Measurements from ENCODE around the gene UTP11.

The UTP11 gene

DNA sequence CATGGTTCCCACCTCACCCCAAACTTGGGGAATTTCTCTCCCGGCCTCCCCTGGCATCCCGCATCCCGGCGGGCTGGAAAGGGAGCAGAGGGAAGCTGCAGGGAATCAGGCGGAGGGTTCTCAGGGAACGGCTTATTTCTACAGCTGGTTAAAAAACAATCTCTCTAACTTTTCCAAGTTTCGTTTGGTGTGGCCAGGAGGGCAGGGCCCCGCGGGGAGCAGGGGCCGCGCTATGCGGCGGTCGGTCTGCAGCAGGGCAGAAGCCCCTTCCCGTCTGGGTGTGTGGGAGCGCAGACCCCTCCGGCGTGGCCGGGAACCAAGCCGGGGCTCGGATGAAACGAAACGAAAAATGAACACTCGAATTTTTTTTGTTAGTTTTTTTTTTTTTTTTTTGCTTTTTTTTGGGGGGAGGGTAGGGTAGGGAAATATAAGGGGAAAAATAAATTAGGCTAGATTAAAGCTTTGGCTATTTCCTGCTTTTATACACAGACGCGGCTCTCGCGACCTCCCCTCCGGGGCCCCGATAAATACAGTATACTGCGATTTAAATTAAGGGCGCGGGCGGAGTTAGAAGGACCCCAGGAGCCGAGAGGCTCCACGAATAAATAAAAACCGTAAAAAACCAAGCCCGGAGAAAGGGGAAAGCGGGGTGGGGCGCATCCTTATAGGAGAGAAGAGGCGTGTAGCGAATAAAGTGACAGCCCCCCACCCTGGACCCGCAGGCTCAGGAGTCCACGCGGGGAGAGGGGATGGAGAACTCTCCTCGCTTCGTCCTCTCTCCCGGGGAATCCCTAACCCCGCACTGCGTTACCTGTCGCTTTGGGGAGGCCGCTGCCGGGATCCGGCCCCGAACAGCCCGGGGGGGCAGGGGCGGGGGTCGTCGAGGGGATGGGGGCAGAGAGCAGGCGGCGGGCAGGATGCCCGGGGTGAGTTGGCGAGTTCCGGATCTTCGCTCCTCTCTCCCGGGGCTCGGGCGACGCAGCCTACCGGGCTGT lies 32.0 kb downstream of the UTP11 start:
- no peak for DNase-seq (ENCODE audit: low read depth)
- peaks cover 72% of the 10 kb centered on the region for H3K27me3 ChIP-seq (replicated peaks; ENCODE audit: control insufficient read depth, insufficient read depth, low read length)
- no peak overlapping the region for H3K9ac ChIP-seq (ENCODE audit: low read length)

GRCh38 chr1:38045401-38046332 lies 33.1 kb downstream of the UTP11 start:
- no peak overlapping the region for H3K9ac ChIP-seq (ENCODE audit: low read length)
- peak; percentile 13 for DNase-seq (ENCODE audit: low read depth)
- H3K36me3 ChIP-seq (ENCODE audit: control insufficient read depth, insufficient read depth, low read length, severe bottlenecking) = no peaks in the 10 kb centered on the region
- H3K4me3 ChIP-seq (ENCODE audit: low read length) = no peak overlapping the region
- H3K9me3 ChIP-seq (ENCODE audit: control insufficient read depth, low read length) = no peaks in the 10 kb centered on the region
- H3K4me1 ChIP-seq (ENCODE audit: control insufficient read depth, insufficient read depth, low read length) = peaks cover 10% of the 10 kb centered on the region
- H3K27me3 ChIP-seq (replicated peaks; ENCODE audit: control insufficient read depth, insufficient read depth, low read length) = peaks cover 64% of the 10 kb centered on the region

More for the DNA sequence above, 32.0 kb downstream of the UTP11 start:
- Histone ChIP-seq H3K4me3 (ENCODE audit: low read length) (peak overlapping the region; percentile 68), H3K36me3 (ENCODE audit: control insufficient read depth, insufficient read depth, low read length, severe bottlenecking) (no peaks in the 10 kb centered on the region), H3K9me3 (ENCODE audit: control insufficient read depth, low read length) (no peaks in the 10 kb centered on the region), H3K4me1 (ENCODE audit: control insufficient read depth, insufficient read depth, low read length) (peaks cover 7% of the 10 kb centered on the region)

DNA sequence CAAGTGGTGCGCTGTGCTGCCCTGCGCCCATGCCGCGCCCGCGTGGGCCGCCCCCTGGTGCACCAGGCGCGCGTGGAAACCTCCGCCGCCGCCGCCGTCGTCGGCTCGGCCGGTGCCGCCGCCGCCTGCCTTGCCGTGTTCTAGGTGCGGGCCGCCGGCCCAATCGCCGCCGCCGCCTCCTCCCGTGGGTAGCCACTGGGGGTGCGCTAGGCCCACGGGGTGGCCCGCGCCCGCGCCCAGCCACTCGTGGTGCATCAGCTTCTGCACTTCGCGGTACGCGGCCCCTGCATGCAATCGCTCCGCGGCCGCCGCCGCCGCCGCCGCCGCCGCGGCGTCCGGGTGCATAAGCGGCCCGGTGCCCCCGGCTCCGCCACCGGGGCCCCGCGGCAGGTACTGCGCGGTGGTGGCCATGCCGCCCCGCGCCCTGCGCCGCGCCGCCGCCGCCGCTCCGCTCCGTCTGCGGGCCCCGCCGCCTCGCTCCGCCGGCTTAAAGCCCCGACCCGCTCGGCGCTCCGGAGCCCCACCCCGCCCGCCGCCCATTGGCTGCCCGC lies 33.9 kb downstream of the UTP11 start, which contains the start of gene POU3F1:
POU3F1 (minus strand) TSS at position 461 of the 551 bp plus-strand sequence; CDS start at position 411, 50 bp downstream.
- no peak for DNase-seq (ENCODE audit: low read depth)
- Histone ChIP-seq H3K9me3 (ENCODE audit: control insufficient read depth, low read length) (no peaks in the 10 kb centered on the region), H3K27me3 (replicated peaks; ENCODE audit: control insufficient read depth, insufficient read depth, low read length) (peaks cover 60% of the 10 kb centered on the region), H3K4me3 (ENCODE audit: low read length) (peak within 1 kb of the TSS; percentile 73), H3K9ac (ENCODE audit: low read length) (no peak within 1 kb of the TSS), H3K36me3 (ENCODE audit: control insufficient read depth, insufficient read depth, low read length, severe bottlenecking) (no peaks in the 10 kb centered on the region), H3K4me1 (ENCODE audit: control insufficient read depth, insufficient read depth, low read length) (peaks cover 10% of the 10 kb centered on the region)

- Histone ChIP-seq H3K9ac (ENCODE audit: low read length) (no peak overlapping the region), H3K4me1 (ENCODE audit: control insufficient read depth, insufficient read depth, low read length) (peaks cover 10% of the 10 kb centered on the region), H3K27me3 (replicated peaks; ENCODE audit: control insufficient read depth, insufficient read depth, low read length) (peaks cover 58% of the 10 kb centered on the region), H3K36me3 (ENCODE audit: control insufficient read depth, insufficient read depth, low read length, severe bottlenecking) (no peaks in the 10 kb centered on the region), H3K4me3 (ENCODE audit: low read length) (peak overlapping the region; percentile 73), H3K9me3 (ENCODE audit: control insufficient read depth, low read length) (no peaks in the 10 kb centered on the region)
- DNase-seq (ENCODE audit: low read depth) = peak; percentile 93
Measured at GRCh38 chr1:38046884-38047602, 34.5 kb downstream of the UTP11 start.

- Histone ChIP-seq H3K9me3 (ENCODE audit: control insufficient read depth, low read length) (no peaks in the 10 kb centered on the region), H3K36me3 (ENCODE audit: control insufficient read depth, insufficient read depth, low read length, severe bottlenecking) (no peaks in the 10 kb centered on the region), H3K4me3 (ENCODE audit: low read length) (peak overlapping the region; percentile 73), H3K4me1 (ENCODE audit: control insufficient read depth, insufficient read depth, low read length) (peaks cover 10% of the 10 kb centered on the region), H3K27me3 (replicated peaks; ENCODE audit: control insufficient read depth, insufficient read depth, low read length) (peaks cover 53% of the 10 kb centered on the region), H3K9ac (ENCODE audit: low read length) (no peak overlapping the region)
- peak; percentile 49 for DNase-seq (ENCODE audit: low read depth)
Measured at GRCh38 chr1:38047603-38048141, 35.1 kb downstream of the UTP11 start.

- Histone ChIP-seq H3K27me3 (replicated peaks; ENCODE audit: control insufficient read depth, insufficient read depth, low read length) (peaks cover 55% of the 10 kb centered on the region), H3K4me3 (ENCODE audit: low read length) (no peak overlapping the region), H3K9me3 (ENCODE audit: control insufficient read depth, low read length) (no peaks in the 10 kb centered on the region), H3K36me3 (ENCODE audit: control insufficient read depth, insufficient read depth, low read length, severe bottlenecking) (no peaks in the 10 kb centered on the region), H3K4me1 (ENCODE audit: control insufficient read depth, insufficient read depth, low read length) (peaks cover 7% of the 10 kb centered on the region), H3K9ac (ENCODE audit: low read length) (no peak overlapping the region)
- DNase-seq (ENCODE audit: low read depth) = peak; percentile 16
Measured at GRCh38 chr1:38050397-38051078, 38.0 kb downstream of the UTP11 start.

GRCh38 chr1:38051079-38051543 lies 38.6 kb downstream of the UTP11 start:
- no peak overlapping the region for H3K4me3 ChIP-seq (ENCODE audit: low read length)
- no peaks in the 10 kb centered on the region for H3K9me3 ChIP-seq (ENCODE audit: control insufficient read depth, low read length)
- peaks cover 56% of the 10 kb centered on the region for H3K27me3 ChIP-seq (replicated peaks; ENCODE audit: control insufficient read depth, insufficient read depth, low read length)
- no peak overlapping the region for H3K9ac ChIP-seq (ENCODE audit: low read length)
- H3K36me3 ChIP-seq (ENCODE audit: control insufficient read depth, insufficient read depth, low read length, severe bottlenecking) = no peaks in the 10 kb centered on the region
- DNase-seq (ENCODE audit: low read depth) = no peak
- peaks cover 7% of the 10 kb centered on the region for H3K4me1 ChIP-seq (ENCODE audit: control insufficient read depth, insufficient read depth, low read length)

DNA sequence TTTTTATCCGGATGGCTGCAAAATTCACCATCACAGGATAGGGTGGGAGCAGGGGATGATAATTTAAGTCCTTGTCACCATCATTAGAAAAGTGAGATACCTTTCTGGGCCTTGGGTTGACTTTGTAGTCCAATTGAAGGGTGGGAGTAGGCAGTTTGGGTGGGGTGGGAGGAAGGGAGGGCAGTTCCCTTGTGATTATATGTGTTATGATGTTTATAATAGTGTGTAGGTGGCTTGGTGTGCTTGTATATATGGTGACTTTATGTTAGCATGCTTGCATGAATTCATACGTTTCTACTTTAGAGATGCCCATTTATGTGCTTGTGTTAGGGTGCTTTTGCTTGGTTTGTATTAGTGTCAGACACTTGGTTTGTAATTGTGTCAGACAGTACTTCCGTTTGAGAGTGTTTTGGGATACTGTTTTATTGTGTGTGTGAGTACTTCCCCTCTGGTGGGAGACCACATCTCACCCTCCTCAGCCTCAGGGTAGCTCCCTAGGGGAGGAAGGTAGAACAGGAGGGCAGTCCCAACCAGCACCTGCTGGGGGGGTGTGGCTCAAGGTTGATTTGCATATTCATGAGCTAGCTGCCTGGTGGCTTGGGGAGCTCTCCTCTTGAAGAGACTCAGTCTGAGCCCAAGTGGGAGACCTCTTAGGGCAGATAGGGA lies 40.3 kb downstream of the UTP11 start:
- Histone ChIP-seq H3K36me3 (ENCODE audit: control insufficient read depth, insufficient read depth, low read length, severe bottlenecking) (no peaks in the 10 kb centered on the region), H3K9me3 (ENCODE audit: control insufficient read depth, low read length) (no peaks in the 10 kb centered on the region), H3K9ac (ENCODE audit: low read length) (no peak overlapping the region), H3K4me3 (ENCODE audit: low read length) (no peak overlapping the region), H3K4me1 (ENCODE audit: control insufficient read depth, insufficient read depth, low read length) (peaks cover 3% of the 10 kb centered on the region), H3K27me3 (replicated peaks; ENCODE audit: control insufficient read depth, insufficient read depth, low read length) (peaks cover 52% of the 10 kb centered on the region)
- DNase-seq (ENCODE audit: low read depth) = no peak

DNA sequence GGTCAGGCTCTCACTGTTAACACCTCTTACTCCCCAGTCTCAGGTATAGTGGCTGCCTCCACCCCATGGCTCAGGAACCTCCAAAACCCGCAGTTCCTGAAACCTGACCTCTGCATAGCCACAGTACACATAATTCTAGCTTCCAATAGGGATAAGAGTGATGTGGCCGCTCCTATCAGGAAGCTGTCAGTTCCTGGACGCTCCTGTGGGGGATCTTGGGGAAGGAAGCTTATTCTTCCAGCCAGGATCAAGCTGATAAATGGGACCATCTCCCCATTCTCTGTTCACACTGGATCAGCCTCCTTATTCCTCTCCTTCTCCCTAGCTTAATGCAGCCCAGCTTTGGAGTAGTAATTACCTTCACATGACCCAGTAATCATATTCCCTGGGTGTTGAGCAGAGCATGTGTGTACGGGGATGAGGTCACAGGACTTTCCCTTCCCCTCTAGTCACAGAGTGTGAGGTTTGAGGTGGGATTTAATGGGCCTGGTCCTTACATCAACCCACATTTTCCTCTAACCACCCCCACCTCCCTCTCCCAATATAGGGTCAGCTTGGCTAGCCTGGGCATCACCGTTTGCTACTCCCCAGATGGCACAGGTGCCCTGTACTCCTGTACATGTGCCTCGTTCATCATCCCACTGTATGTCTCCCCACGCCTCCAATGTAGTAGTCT lies 41.0 kb downstream of the UTP11 start:
- Histone ChIP-seq H3K36me3 (ENCODE audit: control insufficient read depth, insufficient read depth, low read length, severe bottlenecking) (no peaks in the 10 kb centered on the region), H3K9ac (ENCODE audit: low read length) (no peak overlapping the region), H3K27me3 (replicated peaks; ENCODE audit: control insufficient read depth, insufficient read depth, low read length) (peaks cover 45% of the 10 kb centered on the region), H3K4me1 (ENCODE audit: control insufficient read depth, insufficient read depth, low read length) (peaks cover 3% of the 10 kb centered on the region), H3K4me3 (ENCODE audit: low read length) (no peak overlapping the region), H3K9me3 (ENCODE audit: control insufficient read depth, low read length) (no peaks in the 10 kb centered on the region)
- no peak for DNase-seq (ENCODE audit: low read depth)

Measured in adipocyte (in vitro differentiated cells).